Lower leg skin (tissue), 3 donors: ENCODE data around the gene SRD5A3.

Experiments used
- CTCF ChIP-seq, 3 donors: fragments of 450-650 bp; IDR thresholded peaks; one replicate each; pipeline ENCODE4 v1.5.1; 2016; ENCODE audit warnings: antibody characterized with exemption in 3 of 3, mild to moderate bottlenecking in 3 of 3, moderate library complexity in 2 of 3
- POLR2A ChIP-seq, 2 donors: fragments of 450-650 bp; IDR thresholded peaks; one replicate each; pipeline ENCODE4 v1.6.1; 2016 to 2017; ENCODE audit warnings: antibody characterized with exemption in 2 of 2, mild to moderate bottlenecking in 1 of 2, moderate library complexity in 1 of 2

DNA sequence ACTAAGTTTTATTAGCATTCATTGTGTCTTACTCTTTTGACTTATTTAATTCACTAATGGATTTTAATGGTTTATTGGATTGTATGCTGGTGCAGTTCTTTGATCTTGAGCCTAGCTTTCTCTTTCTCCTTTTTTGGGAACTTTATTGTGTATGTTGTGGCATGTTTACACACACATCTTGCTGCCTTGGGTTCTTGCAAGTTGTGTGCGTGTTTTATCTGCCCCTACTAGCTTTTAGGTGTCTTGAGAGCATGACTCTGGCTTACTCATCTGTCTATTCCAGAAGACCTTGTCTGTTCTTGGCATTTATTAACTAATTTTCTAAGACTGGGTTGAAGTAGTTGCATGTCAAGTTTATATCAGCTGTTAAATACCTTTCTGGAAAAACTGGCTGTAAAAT, 52.4 kb downstream of the SRD5A3 start:
- TF ChIP-seq CTCF (IDR thresholded peaks at IDR 0.05) (no peak), POLR2A (IDR thresholded peaks at IDR 0.05) (no peak)
